GM19023 (cell line): Measurements from ENCODE around the gene EIF5A2.
"Not testable (repeated sequence)": the region's sequence is repeated elsewhere in the genome, so short reads cannot be mapped to it uniquely, and the experiment has no call there.

Source experiments
- ATAC-seq: cut with Tn5 transposase; IDR thresholded peaks from one replicate; pipeline ENCODE4 v1.9.1; 2021; ENCODE audit warnings: mild to moderate bottlenecking, moderate library complexity; ENCODE audit not compliant: unreplicated experiment

The EIF5A2 gene

GRCh38 chr3:170908235-170909116 is at the start of gene EIF5A2:
EIF5A2 (minus strand) TSS chr3:170908637; CDS start chr3:170907806, 831 bp downstream.
- ATAC-seq, result peak; percentile 85

GRCh38 chr3:170956647-170957046 is 48.2 kb upstream of the EIF5A2 start:
- ATAC-seq, result no peak

- no peak for ATAC-seq
These were observed 45.3 kb upstream of the EIF5A2 start for GRCh38 chr3:170953736-170954135.

GRCh38 chr3:170953229-170953628 is 44.8 kb upstream of the EIF5A2 start:
- ATAC-seq, result no peak

- no peak for ATAC-seq
These were observed 40.8 kb upstream of the EIF5A2 start for GRCh38 chr3:170949211-170949610.

- no peak for ATAC-seq
These were observed 38.8 kb upstream of the EIF5A2 start for GRCh38 chr3:170947018-170947769.

GRCh38 chr3:170942011-170942410 is 33.6 kb upstream of the EIF5A2 start:
- no peak for ATAC-seq

GRCh38 chr3:170941551-170941950 is 33.1 kb upstream of the EIF5A2 start:
- no peak for ATAC-seq

- ATAC-seq, result not testable (repeated sequence)
These were observed 24.6 kb upstream of the EIF5A2 start for GRCh38 chr3:170933039-170933438.

- not testable (repeated sequence) for ATAC-seq
These were observed 15.1 kb upstream of the EIF5A2 start for GRCh38 chr3:170923553-170923952.

- ATAC-seq, result no peak
These were observed 10.3 kb upstream of the EIF5A2 start for GRCh38 chr3:170918715-170919114.

GRCh38 chr3:170914690-170915089 is 6.3 kb upstream of the EIF5A2 start:
- no peak for ATAC-seq

GRCh38 chr3:170914212-170914611 is 5.8 kb upstream of the EIF5A2 start:
- no peak for ATAC-seq

- no peak for ATAC-seq
These were observed 2.6 kb upstream of the EIF5A2 start for GRCh38 chr3:170911051-170911450.

- ATAC-seq, result no peak
These were observed 2.1 kb upstream of the EIF5A2 start for GRCh38 chr3:170910542-170910941.

GRCh38 chr3:170909129-170909903 is 879 bp upstream of the EIF5A2 start:
- ATAC-seq, result no peak

- no peak for ATAC-seq
These were observed 701 bp downstream of the EIF5A2 start for GRCh38 chr3:170907637-170908234.

GRCh38 chr3:170905862-170906261 is 2.6 kb downstream of the EIF5A2 start:
- ATAC-seq, result no peak

GRCh38 chr3:170903123-170903522 is 5.3 kb downstream of the EIF5A2 start:
- ATAC-seq, result no peak

GRCh38 chr3:170899455-170899854 is 9.0 kb downstream of the EIF5A2 start:
- ATAC-seq, result no peak

GRCh38 chr3:170897978-170898377 is 10.5 kb downstream of the EIF5A2 start:
- ATAC-seq, result no peak
